GM10248 (cell line): ENCODE measurements around the gene WNT9A.

Experiments used
- CTCF ChIA-PET: fragments of 300-600 bp; sonication (Branson Sonifier 250); formaldehyde crosslinking; extraction: SDS; loops from one replicate; lab custom pipeline; 2021; ENCODE audit warnings: antibody characterized with exemption; lab: Yijun Ruan, JAX
- POLR2A ChIA-PET: fragments of 350-650 bp; sonication (Branson Sonifier 250); formaldehyde crosslinking; extraction: SDS; loops from one replicate; lab custom pipeline; 2020; ENCODE audit warnings: antibody characterized with exemption; lab: Yijun Ruan, JAX
- DNase-seq: peaks from one replicate; pipeline ENCODE4 v3.0.0; 2012; ENCODE audit errors: extremely low spot score
- TF ChIP-seq, protein P1 (sequence below): IDR thresholded peaks from 2 replicates; pipeline ENCODE4 v1.5.1; 2012; ENCODE audit warnings: mild to moderate bottlenecking, low read depth; ENCODE audit errors: extremely low read depth, missing control alignments, control extremely low read depth

WNT9A gene

DNA sequence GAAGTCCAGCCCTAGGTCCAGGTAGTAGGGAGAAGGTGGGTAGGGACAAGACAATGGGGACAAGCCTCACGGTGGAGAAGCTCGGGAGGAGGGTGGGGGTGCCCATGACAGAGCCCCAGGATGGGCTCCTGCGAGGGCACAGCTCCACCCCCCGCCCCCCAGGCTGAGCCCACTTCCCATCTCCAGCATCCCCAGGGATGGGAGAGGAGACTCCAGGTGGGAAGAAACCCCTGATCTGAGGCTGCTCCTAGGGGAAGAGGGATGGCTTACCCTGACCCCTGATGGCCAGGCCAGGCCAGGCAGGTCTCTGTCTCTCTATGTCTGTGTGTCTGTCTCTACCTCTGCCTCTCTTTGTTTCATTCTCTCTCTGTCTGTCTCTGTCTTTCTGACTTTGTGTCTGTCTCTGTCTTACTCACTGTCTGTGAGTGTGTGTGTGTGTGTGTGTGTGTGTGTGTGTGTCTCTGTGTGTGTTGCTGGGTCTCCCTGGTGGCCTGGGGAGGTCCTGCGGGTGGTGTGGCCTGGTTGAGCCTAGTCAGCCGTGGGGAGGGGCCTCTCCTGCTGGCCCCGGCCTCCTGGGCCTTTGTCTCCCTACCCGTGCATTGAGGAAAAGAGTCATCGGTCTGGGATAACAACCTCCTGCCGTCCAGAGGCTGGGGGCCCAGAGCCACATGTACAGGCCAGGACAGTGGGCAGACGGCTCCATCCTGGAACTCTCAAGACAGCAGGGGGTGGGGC is 45.7 kb downstream of the WNT9A start:
- no peak for DNase-seq
- POLR2A ChIA-PET: no interaction called here
- TF ChIP-seq, protein P1, sequence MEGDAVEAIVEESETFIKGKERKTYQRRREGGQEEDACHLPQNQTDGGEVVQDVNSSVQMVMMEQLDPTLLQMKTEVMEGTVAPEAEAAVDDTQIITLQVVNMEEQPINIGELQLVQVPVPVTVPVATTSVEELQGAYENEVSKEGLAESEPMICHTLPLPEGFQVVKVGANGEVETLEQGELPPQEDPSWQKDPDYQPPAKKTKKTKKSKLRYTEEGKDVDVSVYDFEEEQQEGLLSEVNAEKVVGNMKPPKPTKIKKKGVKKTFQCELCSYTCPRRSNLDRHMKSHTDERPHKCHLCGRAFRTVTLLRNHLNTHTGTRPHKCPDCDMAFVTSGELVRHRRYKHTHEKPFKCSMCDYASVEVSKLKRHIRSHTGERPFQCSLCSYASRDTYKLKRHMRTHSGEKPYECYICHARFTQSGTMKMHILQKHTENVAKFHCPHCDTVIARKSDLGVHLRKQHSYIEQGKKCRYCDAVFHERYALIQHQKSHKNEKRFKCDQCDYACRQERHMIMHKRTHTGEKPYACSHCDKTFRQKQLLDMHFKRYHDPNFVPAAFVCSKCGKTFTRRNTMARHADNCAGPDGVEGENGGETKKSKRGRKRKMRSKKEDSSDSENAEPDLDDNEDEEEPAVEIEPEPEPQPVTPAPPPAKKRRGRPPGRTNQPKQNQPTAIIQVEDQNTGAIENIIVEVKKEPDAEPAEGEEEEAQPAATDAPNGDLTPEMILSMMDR: no peak
- CTCF ChIA-PET: no interaction called here

DNA sequence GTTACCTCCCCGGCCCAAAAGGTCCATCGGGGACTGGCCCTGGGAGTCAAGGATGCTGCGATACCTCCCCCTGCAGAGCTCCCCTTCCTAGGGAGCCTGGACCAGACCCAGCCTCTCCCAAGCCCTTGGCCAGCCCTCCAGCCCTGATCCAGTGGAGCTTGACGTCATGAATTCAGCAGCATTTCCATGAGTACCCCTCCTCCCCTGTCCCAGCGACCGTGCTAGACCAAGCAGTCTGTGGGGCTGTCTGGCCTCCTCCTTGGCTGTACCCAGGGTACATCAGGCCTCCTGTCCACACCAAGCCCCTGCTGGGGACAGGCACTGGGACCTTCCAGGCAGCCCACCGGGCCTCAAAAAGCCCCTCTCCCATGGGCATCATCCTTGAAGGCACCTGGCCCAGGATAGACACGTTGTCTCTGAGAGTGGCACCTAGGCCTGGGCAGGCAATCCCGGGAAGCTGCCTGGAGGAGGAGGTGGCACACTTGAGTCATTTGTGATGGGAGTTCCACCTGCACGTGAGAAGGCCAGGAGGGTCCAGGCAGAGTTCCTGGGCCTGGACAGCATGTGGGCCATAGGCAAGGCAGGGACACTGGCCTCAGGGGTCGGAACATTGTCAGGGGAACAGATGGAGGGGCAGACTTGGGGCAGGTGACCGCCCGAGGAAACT is 46.4 kb downstream of the WNT9A start:
- ChIA-PET POLR2A (no interaction called here), CTCF (no interaction called here)
- DNase-seq: no peak
- TF ChIP-seq, protein P1: no peak

DNA sequence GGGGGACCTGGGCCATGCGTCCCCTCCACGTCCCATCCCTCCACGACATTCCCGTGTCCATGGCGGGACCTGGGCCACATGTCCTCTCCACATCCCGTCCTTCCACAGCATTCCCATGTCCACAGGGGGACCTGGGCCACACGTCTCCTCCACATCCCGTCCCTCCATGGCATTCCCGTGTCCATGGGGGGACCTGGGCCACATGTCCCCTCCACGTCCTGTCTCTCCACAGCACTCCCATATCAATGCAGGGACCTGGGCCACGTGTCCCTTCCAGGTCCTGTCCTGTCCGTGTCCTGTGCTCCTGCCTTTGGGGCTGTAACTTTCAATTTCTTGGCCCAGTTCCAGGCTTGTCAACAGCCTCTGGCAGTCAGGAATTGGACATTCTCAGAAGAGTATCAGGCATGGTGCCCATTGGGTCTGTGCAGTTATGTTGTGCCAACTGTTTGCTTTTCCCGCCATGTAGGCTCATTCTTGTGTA is 47.1 kb downstream of the WNT9A start:
- CTCF ChIA-PET: no interaction called here
- no peak for DNase-seq
- TF ChIP-seq, protein P1: no peak
- POLR2A ChIA-PET: no interaction called here

DNA sequence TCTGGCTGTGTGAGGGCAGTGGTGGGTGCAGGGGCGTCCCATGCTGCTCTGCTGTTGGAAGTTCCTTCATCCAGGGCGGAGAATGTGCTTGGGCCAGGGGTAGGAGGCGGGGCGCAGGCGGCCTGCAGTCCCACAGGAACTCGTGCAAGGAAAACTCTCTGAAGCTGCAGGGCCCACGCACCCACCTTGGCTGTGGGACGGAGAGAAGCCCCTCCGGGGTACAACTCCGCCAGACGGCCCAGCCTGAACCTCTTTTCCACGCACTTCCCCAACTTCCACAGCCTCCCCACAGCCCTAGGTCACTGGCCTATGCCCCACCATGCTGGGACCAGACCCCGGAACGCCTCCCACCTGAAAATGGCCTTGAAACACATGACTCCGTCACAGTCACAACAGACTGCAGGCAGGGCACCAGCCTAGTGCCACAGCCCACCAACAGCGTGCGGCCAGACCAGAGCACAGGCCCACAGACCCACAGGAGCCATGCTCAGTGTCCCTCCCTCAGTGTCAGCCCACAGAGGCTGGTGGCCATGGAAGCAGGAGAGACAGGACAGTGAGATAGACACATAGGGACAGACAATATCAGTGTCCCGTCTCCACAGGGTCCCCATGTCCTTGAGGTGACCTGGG is 47.8 kb downstream of the WNT9A start:
- TF ChIP-seq, protein P1: no peak
- DNase-seq: no peak
- ChIA-PET CTCF (no interaction called here), POLR2A (no interaction called here)

DNA sequence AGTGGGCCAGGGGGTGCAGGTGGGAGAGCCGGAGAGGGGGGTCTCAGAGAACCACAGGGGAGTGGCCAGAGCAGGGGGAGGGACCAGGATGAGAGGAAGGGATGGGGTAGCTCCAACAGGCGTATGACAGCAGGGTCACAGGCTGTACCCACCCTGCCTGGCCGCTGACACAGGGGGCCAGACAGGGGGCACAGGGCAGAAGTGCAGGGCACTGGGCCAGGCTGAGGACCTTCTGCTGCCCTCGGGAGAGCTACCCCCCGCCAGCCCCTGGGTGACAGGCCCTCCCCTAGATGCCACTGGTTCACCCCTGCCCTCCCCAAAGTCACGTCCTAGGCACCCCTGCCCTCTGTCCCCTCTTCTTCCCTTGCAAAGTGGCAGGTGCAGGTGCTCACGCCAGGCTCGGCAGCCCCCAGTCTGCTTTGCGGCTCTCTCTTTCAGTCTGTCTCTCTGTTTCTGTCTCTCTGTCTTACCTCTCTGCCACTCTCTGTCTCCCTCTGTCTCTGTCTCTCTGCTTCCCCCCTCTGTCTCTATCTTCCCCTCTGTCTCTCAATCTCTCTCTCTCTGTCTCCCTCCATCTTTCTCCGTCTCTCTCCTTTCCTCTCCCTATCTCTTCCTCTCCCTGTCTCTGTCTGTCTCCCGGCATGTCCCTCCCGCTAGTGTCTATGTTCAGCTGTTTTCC is 48.5 kb downstream of the WNT9A start:
- TF ChIP-seq, protein P1: no peak
- DNase-seq: no peak
- POLR2A ChIA-PET: no interaction called here
- CTCF ChIA-PET: no interaction called here

DNA sequence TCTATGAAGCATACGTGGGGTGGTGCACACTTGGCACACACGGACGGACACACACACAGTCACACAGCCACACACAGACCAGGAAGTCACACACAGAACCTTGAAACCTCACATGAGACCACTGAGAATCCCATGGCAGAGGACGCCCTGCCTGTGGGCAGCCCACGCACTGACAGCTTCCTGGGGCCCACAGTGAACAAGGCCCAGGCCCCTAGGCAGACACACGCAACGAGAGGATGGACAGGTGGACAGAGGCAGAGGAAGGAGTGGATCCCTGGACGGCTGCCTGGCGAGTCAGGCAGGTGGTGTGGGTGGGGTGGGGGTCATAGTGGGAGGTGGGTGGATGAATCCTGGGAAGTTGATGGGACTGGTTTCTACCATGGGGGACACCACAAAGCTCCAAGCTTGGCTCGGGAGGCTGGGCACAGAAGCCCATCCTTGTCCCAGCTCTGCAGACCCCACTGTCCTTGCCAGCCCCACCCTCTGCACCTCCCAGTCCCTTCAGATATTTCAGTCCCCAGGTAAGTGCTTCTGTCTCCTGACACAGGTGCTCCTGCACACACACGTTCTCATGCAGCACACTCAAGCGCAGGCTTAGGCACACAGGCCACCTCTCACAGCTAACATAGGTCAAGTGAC is 49.1 kb downstream of the WNT9A start:
- no peak for DNase-seq
- POLR2A ChIA-PET: no interaction called here
- TF ChIP-seq, protein P1: no peak
- CTCF ChIA-PET: no interaction called here
